PC-3 (cell line): ENCODE data around the gene TSBP1.

Experiments
- CTCF ChIP-seq: fragments of 300-600 bp; sonication (generic); conservative IDR thresholded peaks from 2 replicates; pipeline ENCODE4 v1.5.1; 2017; ENCODE audit warnings: antibody characterized with exemption, low read depth, mild to moderate bottlenecking, low read length
- EZH2 ChIP-seq: fragments of 300-600 bp; sonication (generic); IDR thresholded peaks from one replicate; pipeline ENCODE4 v1.6.1; 2017; ENCODE audit warnings: antibody characterized with exemption, mild to moderate bottlenecking, low read length; ENCODE audit not compliant: unreplicated experiment
- EZH2phosphoT487 ChIP-seq: fragments of 300-600 bp; sonication (generic); IDR thresholded peaks from 2 replicates; pipeline ENCODE4 v1.6.1; 2018; ENCODE audit warnings: mild to moderate bottlenecking, antibody characterized with exemption, low read length, borderline replicate concordance

GRCh38 chr6:32327103-32327502 lies 44.6 kb downstream of the TSBP1 start:
- TF ChIP-seq EZH2 (no peak), CTCF (no peak), EZH2phosphoT487 (no peak)
